ENCODE measurements around the gene MRC2.

MRC2 gene

GRCh38 chr17:62628831-62629555, 1.5 kb downstream of the MRC2 start:
- H3K4me1 ChIP-seq (ENCODE audit: control insufficient read depth, low read depth, low read length), result peaks cover 20% of the 10 kb centered on the region
- WGBS (ENCODE audit: extremely low coverage, insufficient coverage, low lambda C conversion rate), result no CpG with 5 or more reads among the region's 19 CpGs
- H3K79me2 ChIP-seq (ENCODE audit: control insufficient read depth, insufficient read depth, low read length), result peaks cover 54% of the 10 kb centered on the region
- H3K4me2 ChIP-seq (ENCODE audit: low read length), result peak overlapping the region; percentile 73
- H4K8ac ChIP-seq (ENCODE audit: low read depth, low read length), result no peak overlapping the region
- peak; percentile 67 for DNase-seq
- peak overlapping the region; percentile 98 for H3K4ac ChIP-seq (ENCODE audit: low read depth, low read length)
- H2AK5ac ChIP-seq (ENCODE audit: low read length), result peak overlapping the region; percentile 93
- peak overlapping the region; percentile 95 for H3K18ac ChIP-seq (ENCODE audit: low read length)
- no peaks in the 10 kb centered on the region for H3K36me3 ChIP-seq (ENCODE audit: control insufficient read depth, insufficient read depth, low read length)
- no peak overlapping the region for H2BK15ac ChIP-seq (replicated peaks; ENCODE audit: low read depth)
- no peaks in the 10 kb centered on the region for H3K27me3 ChIP-seq (ENCODE audit: insufficient read depth, low read length, poor library complexity)
- no peak overlapping the region for H2BK120ac ChIP-seq (ENCODE audit: low read depth, low read length)
- H3K9ac ChIP-seq (ENCODE audit: low read length), result peak overlapping the region; percentile 96
- H2BK5ac ChIP-seq (ENCODE audit: low read length), result peak overlapping the region; percentile 84
- H3K56ac ChIP-seq (ENCODE audit: low read length), result peak overlapping the region; percentile 98
- H3K4me3 ChIP-seq (ENCODE audit: low read length), result peak overlapping the region; percentile 82
- H3K23ac ChIP-seq (ENCODE audit: low read length), result peak overlapping the region; percentile 90
- no peak overlapping the region for H4K5ac ChIP-seq (ENCODE audit: low read length)
- H3K27ac ChIP-seq (ENCODE audit: low read depth, low read length), result peak overlapping the region; percentile 93
- peaks cover 23% of the 10 kb centered on the region for H3K79me1 ChIP-seq (ENCODE audit: low read length)

- H3K18ac ChIP-seq (ENCODE audit: low read length), result peak overlapping the region; percentile 95
- H3K79me1 ChIP-seq (ENCODE audit: low read length), result peaks cover 25% of the 10 kb centered on the region
- H4K8ac ChIP-seq (ENCODE audit: low read depth, low read length), result no peak overlapping the region
- no peak overlapping the region for H2BK15ac ChIP-seq (replicated peaks; ENCODE audit: low read depth)
- H2BK5ac ChIP-seq (ENCODE audit: low read length), result peak overlapping the region; percentile 84
- DNase-seq, result peak; percentile 47
- peak overlapping the region; percentile 8 for H3K4me3 ChIP-seq (ENCODE audit: low read length)
- no peak overlapping the region for H4K5ac ChIP-seq (ENCODE audit: low read length)
- peak overlapping the region; percentile 98 for H3K4ac ChIP-seq (ENCODE audit: low read depth, low read length)
- peaks cover 55% of the 10 kb centered on the region for H3K79me2 ChIP-seq (ENCODE audit: control insufficient read depth, insufficient read depth, low read length)
- H3K23ac ChIP-seq (ENCODE audit: low read length), result peak overlapping the region; percentile 91
- H3K27me3 ChIP-seq (ENCODE audit: insufficient read depth, low read length, poor library complexity), result no peaks in the 10 kb centered on the region
- peaks cover 20% of the 10 kb centered on the region for H3K4me1 ChIP-seq (ENCODE audit: control insufficient read depth, low read depth, low read length)
- H3K36me3 ChIP-seq (ENCODE audit: control insufficient read depth, insufficient read depth, low read length), result no peaks in the 10 kb centered on the region
- H3K56ac ChIP-seq (ENCODE audit: low read length), result peak overlapping the region; percentile 98
- H2BK120ac ChIP-seq (ENCODE audit: low read depth, low read length), result no peak overlapping the region
- peak overlapping the region; percentile 93 for H3K27ac ChIP-seq (ENCODE audit: low read depth, low read length)
- whole genome bisulfite sequencing (ENCODE audit: extremely low coverage, insufficient coverage, low lambda C conversion rate), result no CpG with 5 or more reads among the region's 19 CpGs
- peak overlapping the region; percentile 96 for H3K9ac ChIP-seq (ENCODE audit: low read length)
- peak overlapping the region; percentile 93 for H2AK5ac ChIP-seq (ENCODE audit: low read length)
- H3K4me2 ChIP-seq (ENCODE audit: low read length), result peak overlapping the region; percentile 73
Observed at GRCh38 chr17:62629556-62630364, 2.3 kb downstream of the MRC2 start.

GRCh38 chr17:62630365-62631085, 3.1 kb downstream of the MRC2 start:
- Histone ChIP-seq H3K4me1 (ENCODE audit: control insufficient read depth, low read depth, low read length) (peaks cover 20% of the 10 kb centered on the region), H2BK5ac (ENCODE audit: low read length) (no peak overlapping the region), H2AK5ac (ENCODE audit: low read length) (no peak overlapping the region), H3K56ac (ENCODE audit: low read length) (peak overlapping the region; percentile 98), H4K5ac (ENCODE audit: low read length) (no peak overlapping the region), H3K18ac (ENCODE audit: low read length) (no peak overlapping the region), H3K27ac (ENCODE audit: low read depth, low read length) (peak overlapping the region; percentile 7), H3K27me3 (ENCODE audit: insufficient read depth, low read length, poor library complexity) (no peaks in the 10 kb centered on the region), H3K36me3 (ENCODE audit: control insufficient read depth, insufficient read depth, low read length) (no peaks in the 10 kb centered on the region), H3K4ac (ENCODE audit: low read depth, low read length) (no peak overlapping the region), H3K79me1 (ENCODE audit: low read length) (peaks cover 25% of the 10 kb centered on the region), H3K4me3 (ENCODE audit: low read length) (no peak overlapping the region), H3K79me2 (ENCODE audit: control insufficient read depth, insufficient read depth, low read length) (peaks cover 55% of the 10 kb centered on the region), H2BK15ac (replicated peaks; ENCODE audit: low read depth) (no peak overlapping the region), H2BK120ac (ENCODE audit: low read depth, low read length) (no peak overlapping the region), H3K4me2 (ENCODE audit: low read length) (no peak overlapping the region), H4K8ac (ENCODE audit: low read depth, low read length) (no peak overlapping the region), H3K23ac (ENCODE audit: low read length) (peak overlapping the region; percentile 91), H3K9ac (ENCODE audit: low read length) (peak overlapping the region; percentile 37)
- DNase-seq, result no peak
- WGBS (ENCODE audit: extremely low coverage, insufficient coverage, low lambda C conversion rate), result no CpG with 5 or more reads among the region's 12 CpGs

- Histone ChIP-seq H3K27me3 (ENCODE audit: insufficient read depth, low read length, poor library complexity) (no peaks in the 10 kb centered on the region), H3K4ac (ENCODE audit: low read depth, low read length) (no peak overlapping the region), H3K23ac (ENCODE audit: low read length) (peak overlapping the region; percentile 24), H3K4me3 (ENCODE audit: low read length) (no peak overlapping the region), H3K27ac (ENCODE audit: low read depth, low read length) (no peak overlapping the region), H3K36me3 (ENCODE audit: control insufficient read depth, insufficient read depth, low read length) (no peaks in the 10 kb centered on the region), H3K79me2 (ENCODE audit: control insufficient read depth, insufficient read depth, low read length) (peaks cover 55% of the 10 kb centered on the region), H3K4me1 (ENCODE audit: control insufficient read depth, low read depth, low read length) (peaks cover 20% of the 10 kb centered on the region), H2BK5ac (ENCODE audit: low read length) (no peak overlapping the region), H4K5ac (ENCODE audit: low read length) (no peak overlapping the region), H2BK15ac (replicated peaks; ENCODE audit: low read depth) (no peak overlapping the region), H2AK5ac (ENCODE audit: low read length) (no peak overlapping the region), H3K56ac (ENCODE audit: low read length) (peak overlapping the region; percentile 98), H3K79me1 (ENCODE audit: low read length) (peaks cover 25% of the 10 kb centered on the region), H3K9ac (ENCODE audit: low read length) (no peak overlapping the region), H4K8ac (ENCODE audit: low read depth, low read length) (no peak overlapping the region), H3K18ac (ENCODE audit: low read length) (no peak overlapping the region), H2BK120ac (ENCODE audit: low read depth, low read length) (no peak overlapping the region), H3K4me2 (ENCODE audit: low read length) (no peak overlapping the region)
- no CpG with 5 or more reads among the region's 23 CpGs for WGBS (ENCODE audit: extremely low coverage, insufficient coverage, low lambda C conversion rate)
- DNase-seq, result no peak
Observed at GRCh38 chr17:62631086-62631935, 3.8 kb downstream of the MRC2 start.
